ENCODE data around the gene MMP26.

Gene MMP26

GRCh38 chr11:4727171-4727570 lies 22.6 kb downstream of the MMP26 start:
- no peak for DNase-seq

DNA sequence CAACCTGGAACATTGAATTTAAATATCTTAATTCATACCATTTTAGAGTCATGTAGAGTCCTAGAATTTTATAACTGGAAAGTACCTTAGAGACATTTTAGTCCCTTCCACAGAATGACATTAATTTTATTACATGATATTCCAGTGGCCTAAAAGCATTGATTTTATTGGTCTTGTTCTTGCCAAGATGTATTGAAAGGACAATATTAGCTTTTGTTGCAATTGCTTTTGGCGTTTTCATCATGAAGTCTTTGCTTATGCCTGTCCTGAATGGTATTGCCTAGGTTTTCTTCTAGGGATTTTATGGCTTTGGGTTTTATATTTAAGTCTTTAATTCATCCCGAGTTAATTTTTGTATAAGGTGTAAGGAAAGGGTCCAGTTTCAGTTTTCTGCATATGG lies 36.2 kb downstream of the MMP26 start:
- no peak for DNase-seq

DNA sequence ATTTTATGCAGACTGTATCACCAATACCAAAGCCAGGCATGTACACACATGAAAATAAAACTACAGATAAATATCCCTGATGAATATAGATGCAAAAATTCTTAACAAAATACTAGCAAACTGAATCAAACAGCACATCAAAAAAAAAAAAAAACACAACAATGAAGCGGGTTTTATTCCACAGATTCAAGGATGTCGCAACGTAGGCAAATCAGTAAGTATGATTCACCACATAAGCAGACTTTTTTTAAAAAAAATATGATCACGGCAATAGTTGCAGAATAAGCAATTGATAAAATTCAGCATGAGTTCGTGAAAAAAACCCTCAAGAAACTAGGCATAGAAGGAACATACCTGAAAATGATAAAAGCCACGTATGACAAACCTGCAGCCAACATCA lies 43.9 kb downstream of the MMP26 start:
- DNase-seq, result no peak

DNA sequence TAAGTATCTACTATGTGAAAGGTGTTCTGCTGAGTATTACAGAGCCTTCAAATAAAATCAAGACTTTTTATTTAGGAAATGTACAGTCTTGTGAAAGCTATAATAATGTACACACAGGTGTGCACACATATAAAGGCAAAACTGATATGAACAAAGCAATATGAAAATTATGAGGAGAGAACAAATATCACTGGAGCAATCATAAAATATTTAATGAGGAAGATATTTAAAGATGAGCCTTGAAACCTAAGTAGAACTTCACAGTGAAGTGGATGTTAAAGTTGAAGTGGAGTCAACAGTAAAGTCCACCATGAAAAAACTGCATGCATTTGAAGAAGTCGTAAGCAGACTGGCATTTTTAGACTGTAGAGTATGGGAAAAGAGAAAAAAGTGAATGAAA lies 46.6 kb downstream of the MMP26 start:
- DNase-seq, result no peak
